ENCODE results near the gene UBL4A. TPM values are rescaled to one million over a fixed set of nuclear protein-coding genes. Genes with fewer than 3 reads are reported as not detected.

The UBL4A gene
- total and polyA plus RNA-seq, 2 of the 13 experiments (the other 11 are each of a cell fraction or from before 2014, with no cell fraction given), result 16.8 to 25.5 TPM

- TF ChIP-seq KIAA2018 (CRISPR knock-in tag; IDR thresholded peaks at IDR 0.05; ENCODE audit: borderline replicate concordance), result no peak
- TF ChIP-seq HCFC1 (IDR thresholded peaks at IDR 0.05; ENCODE audit: low read depth, low read length), result no peak
- TF ChIP-seq RNF219 (CRISPR knock-in tag; IDR thresholded peaks at IDR 0.05), result no peak
- no peak for TF ChIP-seq ZNF609 (CRISPR knock-in tag; IDR thresholded peaks at IDR 0.05; ENCODE audit: borderline replicate concordance)
- TF ChIP-seq SRF (IDR thresholded peaks at IDR 0.05; ENCODE audit: low read depth, low read length), result no peak
- TF ChIP-seq ZNF75D (CRISPR knock-in tag; IDR thresholded peaks at IDR 0.05; ENCODE audit: borderline replicate concordance), result no peak
- no peak for TF ChIP-seq TBX3 (IDR thresholded peaks at IDR 0.05; ENCODE audit: borderline replicate concordance)
- no peak for TF ChIP-seq RFX5 (IDR thresholded peaks at IDR 0.05; ENCODE audit: low read depth, low read length)
- TF ChIP-seq MIER2 (CRISPR knock-in tag; IDR thresholded peaks at IDR 0.05), result no peak
- TF ChIP-seq SALL2 (CRISPR knock-in tag; IDR thresholded peaks at IDR 0.05), result no peak
- no peak for TF ChIP-seq ZNF207 (IDR thresholded peaks at IDR 0.05; ENCODE audit: borderline replicate concordance)
- no peak for TF ChIP-seq ZNF850 (CRISPR knock-in tag; conservative IDR thresholded peaks at IDR 0.05)
- TF ChIP-seq LCORL (IDR thresholded peaks at IDR 0.05), result no peak
- TF ChIP-seq LCORL (CRISPR knock-in tag; IDR thresholded peaks at IDR 0.05), result no peak
Measured at GRCh38 chrX:154478728-154479622, 7.4 kb downstream of the UBL4A start, which contains the start of gene LAGE3 (continued).
